Left lobe of liver (tissue), 2 donors: Measurements from ENCODE around the gene SGMS1. TPM values are rescaled to one million over a fixed set of nuclear protein-coding genes. Genes with fewer than 3 reads are reported as not detected.
A peak's percentile ranks its signal among the peaks of the same experiment; 100 is the strongest.

Experiments used
- ATAC-seq: fragments of 200-7000 bp; cut with Tn5 transposase; one replicate; pipeline ENCODE4 v1.9.1; 2020; ENCODE audit warnings: mild to moderate bottlenecking, moderate library complexity
- DNase-seq: peaks from one replicate; pipeline ENCODE4 v3.0.0-alpha.2; 2020; ENCODE audit warnings: low spot score
- total RNA-seq: library from RNA; stranded (reverse); gene quantifications from one replicate; pipeline ENCODE4 v1.2.1, GENCODE V29; 2021
- donor health status: DM: no; HTN: no; CAD: no; lungs with moderate emphysema.
- donor health status: DM: no; HTN: yes; CAD: no.

The SGMS1 gene
- total RNA-seq, 1 donor from 2014 or later: 17.4 TPM

DNA sequence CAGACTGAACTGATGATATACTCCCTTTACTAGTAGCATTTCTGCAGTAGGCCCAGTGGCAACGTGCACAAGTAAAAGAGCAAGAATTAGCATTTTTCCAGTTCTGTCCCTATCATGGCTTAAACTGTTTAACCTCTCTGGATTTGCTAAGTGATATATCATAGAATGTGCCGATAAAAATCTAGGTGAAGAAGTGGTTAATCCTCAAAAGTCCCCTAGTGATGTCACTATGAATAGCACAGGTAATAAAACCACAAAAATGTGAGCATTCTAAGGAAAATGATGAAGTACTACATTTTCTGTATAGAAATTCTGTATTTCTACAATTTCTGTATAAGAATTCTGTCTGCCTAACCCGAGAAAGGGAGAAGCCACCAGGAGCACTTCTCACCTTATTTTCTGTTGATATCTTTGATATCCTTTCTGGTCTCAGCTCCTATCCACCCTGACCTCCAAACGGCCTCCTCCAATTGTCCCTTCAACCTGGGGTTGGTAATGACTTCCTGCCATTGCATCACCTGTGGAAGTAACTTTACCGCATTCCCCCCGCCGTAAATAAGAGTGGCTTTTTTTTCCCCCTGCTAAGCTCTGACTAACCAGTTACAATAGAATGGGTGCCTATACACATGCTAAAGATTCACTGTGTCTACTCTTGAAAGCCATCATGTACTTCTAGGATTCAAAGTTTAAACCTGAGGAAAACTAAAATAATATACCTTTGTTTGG, 216.5 kb downstream of the SGMS1 start:
- DNase-seq (no peak), ATAC-seq (no peak)

DNA sequence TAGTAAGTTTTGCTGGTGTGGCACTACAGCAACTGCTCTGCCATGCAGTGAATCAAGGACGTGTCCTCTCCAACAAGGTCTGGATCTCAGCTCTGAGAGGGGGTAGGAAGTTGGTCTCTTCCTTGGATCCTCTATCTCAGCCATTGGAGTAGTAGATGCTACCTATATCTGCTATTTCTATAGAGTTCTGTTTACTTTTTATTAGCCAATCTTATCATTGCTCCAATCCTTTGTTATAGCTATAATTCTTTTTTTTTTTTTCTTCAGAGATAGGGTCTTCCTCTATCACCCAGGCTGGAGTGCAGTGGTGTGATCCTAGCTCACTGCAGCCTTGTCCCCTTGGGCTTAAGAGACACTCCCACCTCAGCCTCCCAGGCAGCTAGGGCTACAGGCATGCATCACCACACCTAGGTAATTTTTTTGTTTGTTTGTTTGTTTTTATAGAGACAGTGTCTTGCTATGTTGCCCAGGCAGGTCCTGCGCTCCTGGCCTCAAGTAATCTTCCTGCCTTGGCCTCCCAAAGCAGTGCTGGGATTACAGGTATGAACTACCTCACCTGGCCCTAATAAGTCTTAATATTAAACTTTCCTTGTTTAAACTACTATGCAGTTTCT, 217.2 kb downstream of the SGMS1 start:
- no peak for ATAC-seq
- DNase-seq: no peak

DNA sequence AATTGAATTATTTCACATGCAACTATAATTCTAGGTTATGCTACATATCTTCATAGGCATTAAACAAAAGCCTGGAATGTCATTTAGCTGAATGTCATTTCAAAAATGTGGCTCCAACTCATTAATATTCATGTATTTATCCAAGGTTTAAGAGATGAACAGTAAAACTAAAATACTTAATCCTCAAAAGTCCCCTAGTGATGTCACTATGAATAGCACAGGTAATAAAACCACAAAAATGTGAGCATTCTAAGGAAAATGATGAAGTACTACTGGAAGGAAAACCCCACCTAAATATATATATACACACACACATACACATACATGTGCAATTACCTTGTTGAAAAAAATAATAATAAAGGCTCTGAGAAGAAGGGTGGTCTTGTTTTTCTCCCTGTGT, 218.0 kb downstream of the SGMS1 start:
- ATAC-seq (no peak), DNase-seq (no peak)

DNA sequence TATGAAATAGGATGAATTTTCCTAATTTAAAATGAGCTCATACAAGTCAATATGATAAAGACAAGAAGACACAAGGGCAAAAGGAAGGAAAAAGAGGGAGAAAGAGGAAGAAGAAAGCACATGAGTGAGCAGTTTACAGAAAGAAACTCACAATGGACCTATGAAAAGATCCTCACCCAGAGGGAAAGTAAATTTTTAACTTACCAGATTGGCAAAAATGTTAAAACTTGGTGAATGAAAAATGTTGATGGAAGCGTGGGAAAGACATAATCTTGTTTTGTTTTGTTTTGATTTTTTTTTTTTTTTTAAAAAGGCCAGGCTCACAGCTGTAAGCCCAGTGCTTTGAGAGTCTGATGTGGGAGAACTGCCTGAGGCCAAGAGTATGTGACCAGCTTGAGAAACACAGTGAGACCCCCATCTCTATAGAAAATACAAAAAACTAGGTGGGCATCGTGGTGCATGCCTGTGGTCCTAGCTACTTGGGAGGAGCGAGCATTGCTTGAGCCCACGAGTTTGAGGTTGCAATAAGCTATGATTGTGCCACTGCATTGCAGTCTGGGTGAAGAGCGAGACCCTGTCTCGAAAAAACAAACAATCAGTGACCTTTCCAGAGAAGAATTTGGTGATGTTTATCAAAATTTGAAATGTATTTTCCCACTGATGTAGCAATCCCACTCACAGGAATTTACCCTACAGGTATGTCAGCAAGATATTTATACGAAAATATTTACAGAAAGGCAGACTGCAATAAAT, 219.6 kb downstream of the SGMS1 start:
- ATAC-seq (peak; percentile 39), DNase-seq (no peak)

DNA sequence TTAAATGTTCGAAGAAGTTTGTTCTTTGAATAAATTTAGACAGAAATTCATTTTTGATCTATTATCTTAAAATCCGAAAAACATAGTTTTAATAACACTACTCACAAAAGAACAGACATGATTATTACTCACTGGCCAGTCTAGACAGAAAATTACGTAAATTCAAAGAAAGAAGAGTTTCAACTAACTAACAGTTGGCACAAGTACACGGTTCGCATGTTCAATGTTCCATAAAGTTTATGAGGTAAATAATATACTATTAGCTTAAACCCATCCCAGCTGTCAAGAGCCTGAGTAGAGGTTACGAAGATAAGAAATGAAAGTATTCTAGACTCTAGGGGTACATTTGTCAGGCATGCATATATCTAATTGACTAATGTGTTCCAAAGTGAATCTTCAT, 220.7 kb downstream of the SGMS1 start:
- no peak for DNase-seq
- no peak for ATAC-seq

DNA sequence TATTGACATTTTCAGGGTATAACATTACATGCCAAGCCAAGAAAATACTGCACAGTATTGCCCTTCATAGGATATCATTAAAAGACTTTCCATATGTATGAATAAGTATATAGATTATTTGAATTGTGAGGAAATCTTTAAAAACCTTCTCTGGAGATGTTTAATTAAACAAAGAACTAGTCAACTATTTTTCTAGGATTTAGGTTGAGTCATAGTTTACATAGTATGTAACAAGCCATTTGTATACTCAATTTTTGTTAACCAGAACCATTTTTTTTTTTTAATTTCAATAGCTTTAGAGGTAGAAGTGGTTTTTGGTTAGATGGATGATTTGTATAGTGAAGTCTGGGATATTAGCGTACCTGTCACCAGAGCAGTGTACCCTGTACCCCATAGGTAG, 221.3 kb downstream of the SGMS1 start:
- DNase-seq (no peak), ATAC-seq (no peak)

DNA sequence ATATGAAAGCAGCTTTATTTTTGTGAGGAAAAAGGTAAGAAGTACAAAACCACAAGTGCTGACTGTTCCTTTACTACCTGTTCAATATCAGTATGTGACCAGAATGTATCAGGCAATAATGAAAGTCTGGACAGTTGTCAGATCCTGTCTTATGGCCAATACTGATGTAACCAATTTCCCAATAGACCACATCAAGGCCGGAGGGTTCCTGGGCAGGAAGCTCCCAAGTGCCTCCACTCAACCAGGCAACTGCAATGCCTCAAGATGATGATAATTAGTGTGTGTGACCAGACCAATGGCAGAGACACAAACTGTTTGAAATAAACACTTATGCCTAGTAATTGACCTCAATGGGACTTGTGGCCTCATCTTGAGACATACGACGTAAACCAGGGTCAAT, 223.1 kb downstream of the SGMS1 start:
- ATAC-seq: peak; percentile 49
- no peak for DNase-seq

DNA sequence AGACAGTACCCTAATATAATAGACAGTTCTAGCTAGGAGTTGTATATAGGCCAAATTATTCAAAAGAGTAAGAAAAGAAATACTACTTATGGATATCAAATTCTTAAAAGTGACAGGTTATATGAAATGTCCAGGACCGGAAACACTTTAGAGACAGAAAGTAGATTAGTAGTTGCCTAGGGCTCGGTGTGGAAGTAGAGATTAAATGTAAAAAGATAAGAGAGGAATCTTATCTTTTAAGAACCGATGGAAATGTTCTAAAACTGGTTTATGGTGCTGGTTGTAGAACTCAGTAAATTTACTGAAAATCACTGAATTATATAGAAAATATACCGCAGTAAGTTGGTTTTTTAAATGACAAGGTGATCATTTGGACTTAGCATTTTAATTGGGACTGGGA, 224.9 kb downstream of the SGMS1 start:
- DNase-seq: no peak
- no peak for ATAC-seq

DNA sequence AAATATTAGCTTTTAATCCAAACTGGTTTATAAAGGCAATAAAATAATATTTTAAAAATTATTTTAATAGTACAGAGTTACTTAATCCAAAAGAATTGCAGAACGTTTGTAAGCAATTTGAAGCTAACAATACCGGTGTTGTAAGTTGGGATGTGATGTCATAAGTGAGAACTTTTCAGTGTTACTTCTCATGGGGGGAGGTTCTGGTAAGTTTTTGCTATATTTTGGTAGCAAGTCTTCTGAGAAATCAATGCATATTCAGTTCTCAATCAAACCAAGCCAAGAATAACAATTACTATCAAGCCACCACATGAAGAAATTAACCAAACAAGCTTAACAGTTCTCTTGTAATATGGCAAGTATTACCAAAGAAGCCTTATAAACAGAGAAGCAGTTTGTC, 225.4 kb downstream of the SGMS1 start:
- ATAC-seq: no peak
- no peak for DNase-seq

DNA sequence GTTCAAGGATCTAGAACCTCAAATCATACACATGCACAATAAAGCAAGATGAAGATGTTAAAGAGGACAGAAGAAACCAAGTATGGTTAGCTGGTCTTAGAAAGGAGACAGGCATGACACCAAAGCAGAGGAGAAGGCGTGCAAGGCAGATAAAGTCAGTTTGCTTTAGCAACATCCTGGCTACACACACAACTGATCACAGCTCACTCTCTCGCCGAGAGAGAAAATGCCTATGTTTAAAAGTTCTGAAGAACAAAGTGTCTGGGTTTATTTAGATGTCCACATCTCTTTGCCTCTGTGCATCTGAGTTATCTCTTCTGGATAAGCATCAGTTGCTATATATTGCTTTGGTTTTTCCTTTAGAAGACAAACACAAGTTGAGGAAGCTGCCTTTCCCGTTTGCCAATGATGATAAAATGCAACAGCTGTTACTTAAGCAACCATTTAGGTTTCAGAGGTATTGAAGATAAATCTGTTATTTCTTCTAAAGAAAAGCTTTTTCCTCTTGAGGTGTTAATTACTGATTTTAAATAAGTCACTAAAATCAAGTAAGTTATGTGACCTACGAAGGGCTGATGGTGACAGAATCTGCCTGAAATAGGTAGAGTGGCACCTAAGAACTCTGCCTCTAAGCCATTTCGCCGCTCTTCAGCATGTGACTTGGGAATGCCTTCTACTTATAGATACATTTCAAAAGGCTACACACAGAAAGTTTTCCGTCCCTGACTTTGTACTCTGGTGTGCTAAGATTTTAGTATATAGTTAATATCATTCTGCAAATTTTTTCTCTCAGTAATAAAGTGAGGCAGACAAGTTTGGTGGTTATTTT, 226.2 kb downstream of the SGMS1 start:
- ATAC-seq (peak; percentile 18), DNase-seq (no peak)

DNA sequence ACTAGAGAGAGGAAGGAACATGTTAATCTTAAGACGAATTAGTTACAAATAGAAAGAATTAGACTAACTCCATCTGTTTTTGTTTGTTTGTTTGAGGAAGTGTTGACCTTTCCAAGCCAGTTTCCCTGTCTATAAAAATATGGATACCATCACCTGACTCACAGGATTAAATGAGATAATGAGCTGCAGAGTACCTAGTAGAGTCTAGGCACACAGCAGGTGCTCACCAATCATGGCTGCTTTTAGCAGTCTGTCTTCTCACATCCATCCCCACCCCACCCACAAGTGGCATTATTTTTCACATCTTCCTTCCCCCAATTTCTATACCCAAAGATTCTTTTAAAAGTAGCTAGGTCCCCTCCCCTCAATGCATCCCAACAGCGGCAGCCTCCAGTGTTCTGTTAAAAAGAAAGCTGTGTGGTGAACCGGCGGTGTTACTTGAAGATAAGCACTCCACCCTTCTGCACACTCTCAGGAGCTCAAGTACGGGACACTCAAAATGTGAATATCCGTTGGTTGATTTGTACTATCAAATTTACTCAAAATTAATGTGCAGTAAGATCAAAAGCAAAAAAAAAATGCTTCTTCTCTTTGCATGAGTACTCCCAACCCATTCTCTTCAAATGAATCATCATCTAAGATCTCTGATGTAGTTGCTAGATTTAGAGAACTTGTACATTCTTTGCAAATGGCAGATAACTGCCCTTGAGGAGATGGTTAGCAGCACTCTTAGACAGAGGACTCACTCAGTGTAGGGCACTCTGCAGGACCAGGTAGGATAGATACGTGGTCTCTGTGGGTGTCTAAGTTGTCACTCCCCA, 227.1 kb downstream of the SGMS1 start:
- no peak for ATAC-seq
- no peak for DNase-seq

DNA sequence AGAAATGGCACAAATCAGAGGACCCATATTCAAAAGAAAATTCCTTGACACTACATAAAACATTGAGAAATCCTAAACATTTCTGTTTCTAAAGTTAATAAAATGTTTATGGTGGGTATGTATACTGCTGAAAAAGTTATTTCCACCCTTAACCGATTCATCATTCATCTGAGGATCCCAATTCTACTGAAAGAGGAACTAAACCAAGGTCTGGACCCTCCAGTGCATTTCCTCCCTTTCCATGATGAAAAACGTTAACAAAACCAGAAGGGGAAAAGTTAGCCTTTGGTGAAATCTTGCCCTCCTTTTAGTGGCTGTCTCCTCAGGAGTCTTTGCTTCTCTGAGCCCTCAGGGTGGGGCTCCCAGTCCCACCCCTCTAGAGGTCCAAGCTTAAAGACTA, 227.9 kb downstream of the SGMS1 start:
- ATAC-seq (no peak), DNase-seq (no peak)

DNA sequence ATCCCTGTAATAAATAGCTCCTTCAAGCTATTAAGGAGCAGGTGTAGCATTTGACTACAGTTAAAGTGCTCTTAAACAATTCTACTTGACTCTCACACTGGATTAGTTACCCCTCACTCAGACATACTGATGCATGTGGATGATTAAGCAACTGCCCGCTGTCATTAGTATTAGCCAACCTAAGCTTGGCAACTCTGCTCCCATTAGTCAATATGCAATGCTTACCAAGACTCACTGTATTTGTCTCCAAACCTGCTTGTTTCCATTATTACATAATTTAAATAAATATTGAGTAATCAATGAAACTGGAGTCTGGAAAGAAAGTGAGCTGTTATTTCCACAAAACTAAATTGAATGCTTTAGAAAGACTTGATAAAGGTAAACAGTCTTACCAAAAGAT, 228.5 kb downstream of the SGMS1 start:
- peak; percentile 77 for DNase-seq
- peak; percentile 72 for ATAC-seq

DNA sequence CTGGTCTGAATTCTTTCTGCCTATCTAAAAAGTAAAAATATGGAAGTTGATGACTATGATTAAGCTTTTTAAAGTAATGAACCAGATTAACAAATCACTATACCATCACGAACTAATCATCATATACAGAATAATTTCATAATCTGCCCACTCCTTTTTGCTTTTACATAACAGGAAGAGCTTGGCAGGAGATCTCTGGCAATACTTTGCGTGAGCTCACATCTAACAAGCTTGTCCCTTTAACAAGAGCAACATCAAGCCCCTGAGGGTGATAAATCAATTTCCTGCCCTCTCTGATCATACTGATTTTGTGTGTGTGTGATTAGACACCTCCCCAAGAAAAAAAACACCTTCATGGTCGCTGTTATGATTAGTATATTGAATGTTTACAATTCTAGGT, 228.9 kb downstream of the SGMS1 start:
- no peak for DNase-seq

DNA sequence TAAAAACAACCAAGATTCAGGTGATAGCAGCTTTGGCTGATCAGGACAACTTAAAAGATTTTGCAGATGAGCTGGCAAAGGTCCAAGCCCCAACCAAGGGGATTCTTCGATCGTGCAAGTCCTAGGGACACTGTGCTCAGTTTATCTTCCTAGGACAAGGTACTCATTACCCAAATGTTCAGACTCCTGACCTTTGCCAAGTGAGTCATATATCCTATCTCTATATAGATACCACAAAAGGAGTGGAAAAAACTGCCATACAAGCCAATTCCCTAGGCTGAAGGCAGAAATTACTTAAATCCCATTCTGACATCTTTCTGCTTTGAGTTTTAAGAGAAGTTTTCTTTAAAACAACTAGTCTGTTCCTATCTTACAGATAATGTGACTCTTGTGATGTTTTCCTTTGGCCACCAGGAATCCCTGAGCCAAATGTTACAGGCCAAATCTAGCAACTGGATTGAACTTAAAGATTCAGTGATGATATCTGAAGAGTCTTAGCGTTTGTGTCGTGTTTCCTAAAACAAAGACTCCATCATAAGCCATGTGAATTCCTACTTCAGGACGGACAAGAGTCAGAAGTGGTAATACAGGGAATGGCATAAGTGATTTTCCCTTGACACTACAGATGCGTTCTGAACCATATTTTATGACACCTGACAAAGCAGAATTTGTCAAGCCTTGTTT, 229.8 kb downstream of the SGMS1 start:
- ATAC-seq: no peak

More for the DNA sequence above, 228.9 kb downstream of the SGMS1 start:
- ATAC-seq: peak; percentile 55

DNA sequence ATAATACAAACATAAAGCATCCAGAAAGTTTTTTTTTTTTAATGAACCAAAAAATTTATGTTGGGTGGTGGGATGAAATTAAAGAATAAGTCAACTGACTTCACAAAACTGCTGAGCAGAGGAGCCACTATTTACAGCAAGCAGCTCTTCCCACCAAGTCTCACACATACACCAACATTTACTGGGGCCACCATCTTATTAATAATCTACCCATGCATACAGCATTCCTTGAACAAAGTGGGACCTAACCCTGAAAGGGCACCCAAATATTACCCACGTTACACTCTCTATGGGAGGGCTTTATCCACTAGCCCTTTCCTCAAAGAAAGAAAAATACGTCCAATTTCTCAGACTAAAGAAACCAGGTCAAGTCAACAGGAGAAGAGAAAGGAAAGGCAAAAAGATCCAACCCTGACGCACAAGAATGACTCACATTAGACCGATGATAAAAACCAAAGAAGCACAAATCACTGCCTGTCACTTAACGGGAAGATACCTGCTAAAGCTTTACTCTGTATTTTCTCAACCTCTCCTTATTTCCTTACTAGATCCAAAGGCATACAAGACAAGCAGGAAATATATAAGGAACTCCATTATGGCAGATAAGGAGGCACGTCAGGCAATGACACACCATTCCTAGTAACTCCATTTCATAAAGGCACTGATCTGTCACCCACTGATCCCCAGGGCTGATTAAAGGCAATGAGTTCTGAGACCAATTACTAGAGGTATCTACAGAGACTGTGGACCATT, 230.6 kb downstream of the SGMS1 start:
- DNase-seq (no peak), ATAC-seq (no peak)

More for the DNA sequence above, 229.8 kb downstream of the SGMS1 start:
- DNase-seq: no peak

DNA sequence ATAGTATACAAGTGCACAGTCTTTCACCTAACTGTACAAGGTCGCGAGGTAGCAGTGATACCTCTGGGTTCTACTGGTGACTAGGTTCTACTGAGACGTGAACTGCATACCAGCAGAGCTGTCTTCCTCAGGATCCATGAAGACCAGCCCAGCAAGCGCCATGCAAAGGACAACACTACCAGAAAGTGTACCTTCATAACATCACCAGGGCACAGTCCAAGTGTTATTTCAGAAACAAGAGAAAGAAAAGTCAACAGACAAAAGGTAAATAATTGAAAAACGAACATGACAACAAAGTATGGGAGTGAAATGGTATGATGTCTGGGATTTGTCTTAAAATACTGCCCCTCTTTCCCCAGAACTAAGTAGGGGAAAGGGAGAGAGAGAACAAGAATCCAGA, 231.3 kb downstream of the SGMS1 start:
- peak; percentile 68 for ATAC-seq
- DNase-seq: no peak

DNA sequence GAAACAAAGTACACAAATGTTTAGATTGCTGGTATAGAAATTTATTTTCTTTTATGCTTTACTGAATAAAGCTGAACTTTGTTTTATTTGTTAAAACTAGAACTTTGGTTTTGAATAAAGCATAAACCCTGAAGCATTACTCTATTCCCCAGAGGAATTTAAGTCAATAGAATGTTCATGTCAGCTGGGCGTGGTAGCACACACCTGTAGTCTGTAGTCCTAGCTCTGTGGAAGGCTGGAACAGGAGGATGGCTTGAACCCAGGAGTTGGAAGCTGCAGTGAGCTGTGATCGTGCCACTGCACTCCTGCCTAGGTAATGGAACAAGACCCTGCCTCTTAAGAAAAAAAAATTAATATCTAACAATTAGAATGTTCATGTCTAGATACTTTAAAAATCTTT, 233.5 kb downstream of the SGMS1 start:
- ATAC-seq: peak; percentile 20
- DNase-seq: no peak

DNA sequence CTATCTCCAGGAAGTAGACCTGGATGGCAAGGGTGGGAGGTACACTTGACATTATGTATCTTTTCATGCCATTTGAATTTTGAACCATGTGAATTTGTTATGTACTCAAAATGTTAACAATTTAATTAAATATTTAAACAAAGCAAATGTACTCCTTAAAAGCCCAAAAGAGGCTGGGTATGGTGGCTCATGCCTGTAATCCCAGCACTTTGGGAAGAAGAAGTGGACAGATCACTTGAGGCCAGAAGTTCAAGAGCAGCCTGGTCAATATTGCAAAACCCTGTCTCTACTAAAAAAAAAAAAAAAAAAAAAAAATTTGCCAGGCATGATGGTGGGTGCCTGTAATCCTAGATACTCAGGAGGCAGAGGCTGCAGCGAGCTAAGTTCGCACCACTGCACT, 235.6 kb downstream of the SGMS1 start:
- DNase-seq (no peak), ATAC-seq (no peak)
